ENCODE measurements around the gene ARMC7. TPM values are rescaled to one million over a fixed set of nuclear protein-coding genes. Genes with fewer than 3 reads are reported as not detected.

The ARMC7 gene
- total RNA-seq, 1 experiment from 2014 or later, result 22.8 TPM

DNA sequence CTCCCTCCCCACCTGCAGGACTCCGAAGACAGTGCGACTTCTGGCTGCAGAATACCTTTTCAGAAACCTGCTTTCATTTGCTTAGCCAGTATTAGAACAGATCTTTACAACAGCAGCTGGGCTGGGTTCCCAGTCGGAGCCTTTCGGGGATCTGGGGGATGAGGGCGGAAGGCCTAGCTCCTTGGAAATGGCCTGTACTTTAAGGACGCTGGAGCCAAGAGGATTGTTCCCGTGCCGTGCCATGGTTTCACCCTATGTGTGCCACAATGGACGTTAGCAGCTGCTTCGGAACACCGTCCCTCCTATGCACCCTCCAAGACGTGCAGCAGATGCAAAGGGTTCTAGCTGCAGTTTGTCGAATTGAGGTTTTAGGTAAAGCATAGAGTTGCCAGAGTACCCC, 46.6 kb upstream of the ARMC7 start:
- no peak overlapping the region for H3K4me2 ChIP-seq (ENCODE audit: insufficient read depth, insufficient read length, low read length)
- no peak overlapping the region for H2BK120ac ChIP-seq (ENCODE audit: low read depth, low read length, poor library complexity, severe bottlenecking)
- no peak overlapping the region for H2BK12ac ChIP-seq (ENCODE audit: insufficient read length, low read depth, low read length)
- H3K27me3 ChIP-seq (ENCODE audit: insufficient read depth, low read length), result no peaks in the 10 kb centered on the region
- no peak overlapping the region for H3K4me3 Mint-ChIP-seq
- no peak overlapping the region for H3K27ac Mint-ChIP-seq
- no peaks in the 10 kb centered on the region for H3K23me2 ChIP-seq (ENCODE audit: insufficient read length, low read depth, low read length, poor library complexity, severe bottlenecking)
- H3K4me1 Mint-ChIP-seq, result peaks cover 0 to 7% of the 10 kb centered on the region in 2 experiments; a peak in 2 of 4 replicates
- H3K9ac ChIP-seq (ENCODE audit: extremely low read depth, insufficient read length, low read length), result no peak overlapping the region
- no peak overlapping the region for H3K18ac ChIP-seq (ENCODE audit: insufficient read length, low read depth, low read length)
- H2BK20ac ChIP-seq (ENCODE audit: low read depth, low read length, poor library complexity, severe bottlenecking), result no peak overlapping the region
- H2BK15ac ChIP-seq (ENCODE audit: low read depth, low read length), result no peak overlapping the region
- no peak overlapping the region for H3K23ac ChIP-seq (ENCODE audit: insufficient read length, low read depth, low read length)
- H3K36me3 Mint-ChIP-seq (ENCODE audit: insufficient read depth in 1 of 3, low read depth in 3 of 3), result peaks cover 34 to 62% (median 59%) of the 10 kb centered on the region in 3 experiments
- H2BK5ac ChIP-seq (ENCODE audit: insufficient read length, low read length), result no peak overlapping the region
- no peak overlapping the region for H2AFZ ChIP-seq (ENCODE audit: low read length)
- no peak overlapping the region for H3K14ac ChIP-seq (ENCODE audit: insufficient read depth, low read length)
- H2AK5ac ChIP-seq (ENCODE audit: insufficient read length, low read length), result no peak overlapping the region
- WGBS (ENCODE audit: extremely low coverage, insufficient read length, low lambda C conversion rate), result no CpG with 5 or more reads among the region's 13 CpGs
- no peak overlapping the region for H3K4ac ChIP-seq (ENCODE audit: low read depth, low read length)
- no peak overlapping the region for H4K91ac ChIP-seq (ENCODE audit: insufficient read length, low read depth, low read length)
- H3K27ac ChIP-seq (ENCODE audit: insufficient read length, low read depth, low read length), result no peak overlapping the region
- no peak for DNase-seq
- H3T11ph ChIP-seq (ENCODE audit: low read length), result no peak overlapping the region
- H3K9me3 ChIP-seq (ENCODE audit: control insufficient read depth, low read depth, low read length), result no peaks in the 10 kb centered on the region
- no peaks in the 10 kb centered on the region for H3K4me1 ChIP-seq (ENCODE audit: insufficient read depth, low read length)
- H3K27me3 Mint-ChIP-seq (ENCODE audit: low read depth), result no peaks in the 10 kb centered on the region; the same call in none of the 2 replicates
- no peak overlapping the region for H4K5ac ChIP-seq (ENCODE audit: insufficient read length, low read depth, low read length)
- no peaks in the 10 kb centered on the region for H3K9me3 Mint-ChIP-seq
- no peaks in the 10 kb centered on the region; the same call in 1 of the 2 replicates for H3K79me2 ChIP-seq (ENCODE audit: insufficient read depth, low read length)
- peaks cover 3% of the 10 kb centered on the region for H4K20me1 ChIP-seq (ENCODE audit: control insufficient read depth, insufficient read depth, insufficient read length)
- TF ChIP-seq CTCF (conservative IDR thresholded peaks at IDR 0.05), result no peak
- H4K8ac ChIP-seq (replicated peaks; ENCODE audit: insufficient read length, low read depth, low read length), result no peak overlapping the region
- H3K56ac ChIP-seq (ENCODE audit: insufficient read length, low read depth, low read length), result no peak overlapping the region
- H3K79me1 ChIP-seq (ENCODE audit: insufficient read depth, low read depth, low read length, poor library complexity, severe bottlenecking), result no peaks in the 10 kb centered on the region
